Measurements from ENCODE around the gene SREBF1.

SREBF1 gene

GRCh38 chr17:17779015-17779611 lies 57.7 kb downstream of the SREBF1 start:
- no peak for DNase-seq (ENCODE audit: low spot score)

- DNase-seq (ENCODE audit: low spot score), result no peak
These were observed 58.3 kb downstream of the SREBF1 start for GRCh38 chr17:17778308-17779014.

GRCh38 chr17:17776889-17777288 lies 59.9 kb downstream of the SREBF1 start:
- DNase-seq (ENCODE audit: low spot score), result no peak

- no peak for DNase-seq (ENCODE audit: low spot score)
These were observed 62.5 kb downstream of the SREBF1 start for GRCh38 chr17:17774009-17774881.

GRCh38 chr17:17772231-17772630 lies 64.6 kb downstream of the SREBF1 start:
- no peak for DNase-seq (ENCODE audit: low spot score)

GRCh38 chr17:17771498-17772201 lies 65.1 kb downstream of the SREBF1 start:
- no peak for DNase-seq (ENCODE audit: low spot score)

GRCh38 chr17:17770632-17771044 lies 66.1 kb downstream of the SREBF1 start:
- no peak for DNase-seq (ENCODE audit: low spot score)

- DNase-seq (ENCODE audit: low spot score), result no peak
These were observed 66.7 kb downstream of the SREBF1 start for GRCh38 chr17:17769869-17770631.

- no peak for DNase-seq (ENCODE audit: low spot score)
These were observed 68.2 kb downstream of the SREBF1 start for GRCh38 chr17:17768424-17769088.

GRCh38 chr17:17767887-17768418 lies 68.8 kb downstream of the SREBF1 start:
- DNase-seq (ENCODE audit: low spot score), result no peak

GRCh38 chr17:17767154-17767869 lies 69.5 kb downstream of the SREBF1 start:
- DNase-seq (ENCODE audit: low spot score), result peak; percentile 73

- DNase-seq (ENCODE audit: low spot score), result no peak
These were observed 70.1 kb downstream of the SREBF1 start for GRCh38 chr17:17766744-17767120.

- DNase-seq (ENCODE audit: low spot score), result no peak
These were observed 70.6 kb downstream of the SREBF1 start for GRCh38 chr17:17766077-17766743.

GRCh38 chr17:17765359-17766076 lies 71.3 kb downstream of the SREBF1 start:
- DNase-seq (ENCODE audit: low spot score), result no peak

- DNase-seq (ENCODE audit: low spot score), result no peak
These were observed 73.1 kb downstream of the SREBF1 start for GRCh38 chr17:17763734-17764133.

- DNase-seq (ENCODE audit: low spot score), result no peak
These were observed 73.7 kb downstream of the SREBF1 start for GRCh38 chr17:17763136-17763535.

GRCh38 chr17:17762744-17763105 lies 74.1 kb downstream of the SREBF1 start:
- no peak for DNase-seq (ENCODE audit: low spot score)
